ENCODE results near the gene MGME1.

DNA sequence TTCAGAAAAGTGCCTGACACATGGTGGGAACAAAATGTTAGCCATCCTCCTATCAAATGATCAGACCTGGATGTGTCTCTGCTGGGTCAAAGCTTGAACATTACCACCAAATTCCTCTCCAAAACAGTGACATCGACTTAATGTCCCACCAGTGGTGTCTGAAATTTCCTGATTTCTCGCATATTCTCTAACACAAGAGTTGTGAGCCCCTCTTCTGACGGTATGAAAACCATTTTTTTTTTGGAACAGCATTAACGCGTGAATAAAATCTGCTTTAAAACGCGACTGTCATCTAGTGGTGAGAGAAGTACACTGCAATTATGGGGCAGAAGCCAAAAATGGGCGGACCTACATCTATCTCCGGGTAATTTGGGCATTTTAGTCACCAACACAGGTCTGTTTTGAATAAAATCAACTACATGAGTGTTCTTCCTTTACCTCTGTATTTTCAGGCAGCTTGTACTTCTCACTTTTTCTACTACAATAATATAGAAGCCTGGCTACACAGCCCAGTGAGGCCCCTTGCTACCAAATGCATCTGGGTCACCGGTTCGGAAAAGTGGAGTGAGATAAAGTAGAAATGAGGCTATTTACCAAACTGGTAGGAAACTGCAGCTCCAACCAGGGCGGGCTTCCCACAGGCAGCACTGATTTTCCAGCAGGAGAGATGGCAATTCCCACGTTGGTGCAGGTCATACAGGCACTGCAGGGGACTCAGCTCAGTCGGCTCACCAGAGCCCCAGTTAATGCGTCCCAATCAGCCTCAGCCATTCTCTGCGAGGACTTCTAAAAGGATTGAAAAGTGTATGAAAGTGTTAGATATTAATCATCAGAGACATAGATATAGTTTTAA lies 27.4 kb downstream of the MGME1 start:
- TF ChIP-seq SUZ12 (IDR thresholded peaks at IDR 0.05): no peak
- TF ChIP-seq FOXA1 (IDR thresholded peaks at IDR 0.05): no peak
- TF ChIP-seq L3MBTL2 (conservative IDR thresholded peaks at IDR 0.05): no peak
- no peak for TF ChIP-seq CTBP1 (IDR thresholded peaks at IDR 0.05; ENCODE audit: borderline replicate concordance)
- TF ChIP-seq NFRKB (IDR thresholded peaks at IDR 0.05): no peak
- TF ChIP-seq FOXK2 (IDR thresholded peaks at IDR 0.05): no peak
- no peak for TF ChIP-seq ARNT (IDR thresholded peaks at IDR 0.05)
- TF ChIP-seq HDGF (IDR thresholded peaks at IDR 0.05; ENCODE audit: borderline replicate concordance): no peak
- TF ChIP-seq ELF4 (IDR thresholded peaks at IDR 0.05): no peak
- TF ChIP-seq FOXM1 (IDR thresholded peaks at IDR 0.05; ENCODE audit: borderline replicate concordance): no peak
- TF ChIP-seq ZNF384 (IDR thresholded peaks at IDR 0.05): peak; percentile 91
- TF ChIP-seq BHLHE40 (IDR thresholded peaks at IDR 0.05; ENCODE audit: borderline replicate concordance): no peak
- no peak for TF ChIP-seq LEF1 (IDR thresholded peaks at IDR 0.05; ENCODE audit: borderline replicate concordance)
- TF ChIP-seq TARDBP (IDR thresholded peaks at IDR 0.05): no peak
